ENCODE data around the gene FAM20A. TPM values are rescaled to one million over a fixed set of nuclear protein-coding genes. Genes with fewer than 3 reads are reported as not detected.

The FAM20A gene
- polyA plus RNA-seq, 3 donors, result 0.91 to 1.6 TPM; not detected in 1

GRCh38 chr17:68511254-68511670 lies 89.9 kb downstream of the FAM20A start:
- Histone ChIP-seq H3K36me3 (replicated peaks in 1 of 2; ENCODE audit: control insufficient read depth in 1 of 2, insufficient read depth in 2 of 2, low read length in 2 of 2) (peaks cover 13 to 15% of the 10 kb centered on the region in 2 donors), H3K4me2 (replicated peaks; ENCODE audit: extremely low read depth, low read length, poor library complexity, severe bottlenecking) (peak overlapping the region; percentile 91), H4K20me1 (ENCODE audit: insufficient read depth, low read length) (peaks cover 29% of the 10 kb centered on the region), H3K79me2 (ENCODE audit: insufficient read depth, low read length) (peaks cover 54% of the 10 kb centered on the region), H3K4me1 (ENCODE audit: control insufficient read depth in 1 of 2, insufficient read depth in 2 of 2, low read length in 2 of 2) (peaks cover 57 to 74% of the 10 kb centered on the region in 2 donors), H3K4me3 (replicated peaks in 1 of 3; ENCODE audit: low read depth in 2 of 3, low read length in 3 of 3) (peak overlapping the region; percentile 80 to 97 (median 90)), H3K27ac (ENCODE audit: low read depth in 1 of 2, low read length in 2 of 2) (peak overlapping the region; percentile 72 to 98), H2AFZ (ENCODE audit: insufficient read depth, low read depth, low read length, poor library complexity, severe bottlenecking) (peak overlapping the region; percentile 96), H3K9ac (ENCODE audit: insufficient read depth, low read length, poor library complexity, severe bottlenecking) (peak overlapping the region; percentile 92), H3K9me3 (replicated peaks in 1 of 2; ENCODE audit: control insufficient read depth in 1 of 2, insufficient read depth in 1 of 2, low read length in 2 of 2) (no peaks in the 10 kb centered on the region), H3K27me3 (ENCODE audit: control insufficient read depth in 2 of 2, insufficient read depth in 2 of 2, low read length in 2 of 2) (no peaks in the 10 kb centered on the region)
- Mint-ChIP-seq H3K27ac (peak overlapping the region; percentile 85 to 100 (median 91)), H3K27me3 (ENCODE audit: low read depth in 3 of 3) (peaks cover 0 to 5% (median 0%) of the 10 kb centered on the region in 3 donors), H3K9me3 (peaks cover 0 to 3% (median 0%) of the 10 kb centered on the region in 7 donors), H3K36me3 (peaks cover 16 to 23% of the 10 kb centered on the region in 2 donors), H3K4me3 (peak overlapping the region; percentile 79 to 83), H3K4me1 (peaks cover 67% of the 10 kb centered on the region)
- intact Hi-C loops (cut with micrococcal nuclease), result loop anchor here (5.0 to 10.0 kb wide), 3 partner anchors 49 to 734 kb away; partner anchors contain the start of gene FAM20A (in 1 of the 2)
- peak in 1 of 3 donors; percentile 12 for DNase-seq
- TF ChIP-seq, protein P1, sequence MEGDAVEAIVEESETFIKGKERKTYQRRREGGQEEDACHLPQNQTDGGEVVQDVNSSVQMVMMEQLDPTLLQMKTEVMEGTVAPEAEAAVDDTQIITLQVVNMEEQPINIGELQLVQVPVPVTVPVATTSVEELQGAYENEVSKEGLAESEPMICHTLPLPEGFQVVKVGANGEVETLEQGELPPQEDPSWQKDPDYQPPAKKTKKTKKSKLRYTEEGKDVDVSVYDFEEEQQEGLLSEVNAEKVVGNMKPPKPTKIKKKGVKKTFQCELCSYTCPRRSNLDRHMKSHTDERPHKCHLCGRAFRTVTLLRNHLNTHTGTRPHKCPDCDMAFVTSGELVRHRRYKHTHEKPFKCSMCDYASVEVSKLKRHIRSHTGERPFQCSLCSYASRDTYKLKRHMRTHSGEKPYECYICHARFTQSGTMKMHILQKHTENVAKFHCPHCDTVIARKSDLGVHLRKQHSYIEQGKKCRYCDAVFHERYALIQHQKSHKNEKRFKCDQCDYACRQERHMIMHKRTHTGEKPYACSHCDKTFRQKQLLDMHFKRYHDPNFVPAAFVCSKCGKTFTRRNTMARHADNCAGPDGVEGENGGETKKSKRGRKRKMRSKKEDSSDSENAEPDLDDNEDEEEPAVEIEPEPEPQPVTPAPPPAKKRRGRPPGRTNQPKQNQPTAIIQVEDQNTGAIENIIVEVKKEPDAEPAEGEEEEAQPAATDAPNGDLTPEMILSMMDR (IDR thresholded peaks at IDR 0.05), result no peak
- 0% methylated on average over 6 of the region's 10 CpGs for WGBS (ENCODE audit: insufficient coverage)

- peak overlapping the region; percentile 79 to 91 (median 89) for H3K27ac Mint-ChIP-seq
Measured at GRCh38 chr17:68509141-68510057, 91.8 kb downstream of the FAM20A start.

More at GRCh38 chr17:68509141-68510057, 91.8 kb downstream of the FAM20A start:
- Mint-ChIP-seq H3K4me3 (peak overlapping the region in 1 of 2 donors; percentile 42), H3K27me3 (ENCODE audit: low read depth in 3 of 3) (peaks cover 0 to 3% (median 0%) of the 10 kb centered on the region in 3 donors), H3K36me3 (peaks cover 4 to 11% of the 10 kb centered on the region in 2 donors), H3K9me3 (peaks cover 0 to 3% (median 0%) of the 10 kb centered on the region in 7 donors), H3K4me1 (peaks cover 67% of the 10 kb centered on the region)
- WGBS (ENCODE audit: insufficient coverage), result 8% methylated on average over 4 of the region's 9 CpGs
- H3K4me3 ChIP-seq (replicated peaks in 1 of 3; ENCODE audit: low read depth in 2 of 3, low read length in 3 of 3), result peak overlapping the region in 1 of 3 experiments; percentile 33
- H4K20me1 ChIP-seq (ENCODE audit: insufficient read depth, low read length), result peaks cover 10% of the 10 kb centered on the region
- H3K36me3 ChIP-seq (replicated peaks in 1 of 2; ENCODE audit: control insufficient read depth in 1 of 2, insufficient read depth in 2 of 2, low read length in 2 of 2), result no peaks in the 10 kb centered on the region
- H3K4me2 ChIP-seq (replicated peaks; ENCODE audit: extremely low read depth, low read length, poor library complexity, severe bottlenecking), result peak overlapping the region; percentile 21
- H3K27me3 ChIP-seq (ENCODE audit: control insufficient read depth in 2 of 2, insufficient read depth in 2 of 2, low read length in 2 of 2), result no peaks in the 10 kb centered on the region
- no peak overlapping the region for H3K9ac ChIP-seq (ENCODE audit: insufficient read depth, low read length, poor library complexity, severe bottlenecking)
- DNase-seq, result peak; percentile 65 to 80 (median 76)
- H3K79me2 ChIP-seq (ENCODE audit: insufficient read depth, low read length), result peaks cover 36% of the 10 kb centered on the region
- H3K27ac ChIP-seq (ENCODE audit: low read depth in 1 of 2, low read length in 2 of 2), result peak overlapping the region; percentile 73 to 83
- TF ChIP-seq, protein P1 (IDR thresholded peaks at IDR 0.05), result no peak
- H3K4me1 ChIP-seq (ENCODE audit: control insufficient read depth in 1 of 2, insufficient read depth in 2 of 2, low read length in 2 of 2), result peaks cover 58 to 72% of the 10 kb centered on the region in 2 donors
- intact Hi-C loops (cut with micrococcal nuclease), result loop anchor here (2.0 to 10.0 kb wide), 4 partner anchors 19 to 735 kb away; partner anchors contain the start of gene FAM20A (in 1 of the 2)
- no peaks in the 10 kb centered on the region for H3K9me3 ChIP-seq (replicated peaks in 1 of 2; ENCODE audit: control insufficient read depth in 1 of 2, insufficient read depth in 1 of 2, low read length in 2 of 2)
- peak overlapping the region; percentile 39 for H2AFZ ChIP-seq (ENCODE audit: insufficient read depth, low read depth, low read length, poor library complexity, severe bottlenecking)

All from CD14-positive monocyte (primary cell).